Upper lobe of left lung (tissue), 4 donors: ENCODE measurements around the gene ATG9B.

ENCODE experiments used
- CTCF ChIP-seq, 6 experiments: fragments of 450-650 bp in 4 of 6; fragments of 200-600 bp in 2 of 6; sonication (generic) in 2 of 6; IDR thresholded peaks; one replicate each; pipeline ENCODE4 v1.5.1; 2016 to 2019; ENCODE audit warnings: antibody characterized with exemption in 6 of 6
- EP300 ChIP-seq, 4 donors: sonication (generic); formaldehyde crosslinking; IDR thresholded peaks; one replicate each; pipeline ENCODE4 v1.5.1; 2017; ENCODE audit warnings: antibody characterized with exemption in 4 of 4, control low read depth in 2 of 4
- POLR2A ChIP-seq, 4 donors: fragments of 450-650 bp; IDR thresholded peaks; one replicate each; pipeline ENCODE4 v1.5.1; 2016 to 2017; ENCODE audit warnings: antibody characterized with exemption in 4 of 4, mild to moderate bottlenecking in 2 of 4
- POLR2AphosphoS5 ChIP-seq, 2 donors: sonication (generic); formaldehyde crosslinking; IDR thresholded peaks; one replicate each; pipeline ENCODE4 v1.5.1; 2017; ENCODE audit warnings: antibody characterized with exemption in 2 of 2

GRCh38 chr7:150977382-150978125, 46.7 kb downstream of the ATG9B start:
- no peak for TF ChIP-seq CTCF (IDR thresholded peaks at IDR 0.05)
- TF ChIP-seq EP300 (IDR thresholded peaks at IDR 0.05), result no peak
- no peak for TF ChIP-seq POLR2AphosphoS5 (IDR thresholded peaks at IDR 0.05)
- TF ChIP-seq POLR2A (IDR thresholded peaks at IDR 0.05), result no peak
